Measurements from ENCODE around the gene STPG3. TPM values are rescaled to one million over a fixed set of nuclear protein-coding genes. Genes with fewer than 3 reads are reported as not detected.

STPG3 gene
- total and polyA plus RNA-seq, 2 of the 13 experiments (the other 11 are each of a cell fraction or from before 2014, with no cell fraction given): not detected

GRCh38 chr9:137240841-137241489, 10.1 kb upstream of the STPG3 start, which contains the start of gene TUBB4B (continued):
- TF ChIP-seq KLF9 (CRISPR knock-in tag; IDR thresholded peaks at IDR 0.05; ENCODE audit: low read depth) (no peak), TEAD3 (CRISPR knock-in tag; optimal IDR thresholded peaks at IDR 0.05; ENCODE audit: borderline replicate concordance) (peak; percentile 71), ZNF329 (CRISPR knock-in tag; IDR thresholded peaks at IDR 0.05; ENCODE audit: low read depth) (peak; percentile 73; the same call in 1 of the 2 replicates), ZNF703 (CRISPR knock-in tag; IDR thresholded peaks at IDR 0.05; ENCODE audit: borderline replicate concordance) (no peak), TP53 (CRISPR knock-in tag; conservative IDR thresholded peaks at IDR 0.05) (0 out of 2 replicates have a peak, but pooled peaks have one; percentile 39), ZNF619 (CRISPR knock-in tag; IDR thresholded peaks at IDR 0.05) (no peak), U2AF1 (optimal IDR thresholded peaks at IDR 0.05; ENCODE audit: low read depth, low read length) (peak; percentile 59), ERF (CRISPR knock-in tag; IDR thresholded peaks at IDR 0.05) (peak; percentile 39; the same call in 1 of the 2 replicates), HNF4G (IDR thresholded peaks at IDR 0.05; ENCODE audit: borderline replicate concordance, low read depth, low read length) (peak; percentile 7; the same call in 1 of the 2 replicates), HNF4G (CRISPR knock-in tag; IDR thresholded peaks at IDR 0.05; ENCODE audit: borderline replicate concordance, low read depth) (no peak), SNAI1 (CRISPR knock-in tag; IDR thresholded peaks at IDR 0.05; ENCODE audit: borderline replicate concordance) (peak; percentile 11; the same call in 1 of the 2 replicates), ZNF207 (IDR thresholded peaks at IDR 0.05; ENCODE audit: borderline replicate concordance) (no peak), MED13 (CRISPR knock-in tag; IDR thresholded peaks at IDR 0.05) (peak; percentile 79; the same call in 1 of the 2 replicates), AHR (CRISPR knock-in tag; IDR thresholded peaks at IDR 0.05) (peak; percentile 95; the same call in 1 of the 2 replicates), ZC3H4 (CRISPR knock-in tag; IDR thresholded peaks at IDR 0.05; ENCODE audit: borderline replicate concordance) (peak; percentile 65; the same call in 1 of the 2 replicates), DPF2 (CRISPR knock-in tag; IDR thresholded peaks at IDR 0.05; ENCODE audit: borderline replicate concordance, low read depth) (no peak), KLF6 (CRISPR knock-in tag; IDR thresholded peaks at IDR 0.05) (peak; percentile 70; the same call in 1 of the 2 replicates)
- TF ChIP-seq, protein P1, sequence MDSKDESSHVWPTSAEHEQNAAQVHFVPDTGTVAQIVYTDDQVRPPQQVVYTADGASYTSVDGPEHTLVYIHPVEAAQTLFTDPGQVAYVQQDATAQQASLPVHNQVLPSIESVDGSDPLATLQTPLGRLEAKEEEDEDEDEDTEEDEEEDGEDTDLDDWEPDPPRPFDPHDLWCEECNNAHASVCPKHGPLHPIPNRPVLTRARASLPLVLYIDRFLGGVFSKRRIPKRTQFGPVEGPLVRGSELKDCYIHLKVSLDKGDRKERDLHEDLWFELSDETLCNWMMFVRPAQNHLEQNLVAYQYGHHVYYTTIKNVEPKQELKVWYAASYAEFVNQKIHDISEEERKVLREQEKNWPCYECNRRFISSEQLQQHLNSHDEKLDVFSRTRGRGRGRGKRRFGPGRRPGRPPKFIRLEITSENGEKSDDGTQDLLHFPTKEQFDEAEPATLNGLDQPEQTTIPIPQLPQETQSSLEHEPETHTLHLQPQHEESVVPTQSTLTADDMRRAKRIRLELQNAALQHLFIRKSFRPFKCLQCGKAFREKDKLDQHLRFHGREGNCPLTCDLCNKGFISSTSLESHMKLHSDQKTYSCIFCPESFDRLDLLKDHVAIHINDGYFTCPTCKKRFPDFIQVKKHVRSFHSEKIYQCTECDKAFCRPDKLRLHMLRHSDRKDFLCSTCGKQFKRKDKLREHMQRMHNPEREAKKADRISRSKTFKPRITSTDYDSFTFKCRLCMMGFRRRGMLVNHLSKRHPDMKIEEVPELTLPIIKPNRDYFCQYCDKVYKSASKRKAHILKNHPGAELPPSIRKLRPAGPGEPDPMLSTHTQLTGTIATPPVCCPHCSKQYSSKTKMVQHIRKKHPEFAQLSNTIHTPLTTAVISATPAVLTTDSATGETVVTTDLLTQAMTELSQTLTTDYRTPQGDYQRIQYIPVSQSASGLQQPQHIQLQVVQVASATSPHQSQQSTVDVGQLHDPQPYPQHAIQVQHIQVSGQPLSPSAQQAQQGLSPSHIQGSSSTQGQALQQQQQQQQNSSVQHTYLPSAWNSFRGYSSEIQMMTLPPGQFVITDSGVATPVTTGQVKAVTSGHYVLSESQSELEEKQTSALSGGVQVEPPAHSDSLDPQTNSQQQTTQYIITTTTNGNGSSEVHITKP (CRISPR knock-in tag; IDR thresholded peaks at IDR 0.05; ENCODE audit: low read depth): no peak
- TF ChIP-seq, protein P2, sequence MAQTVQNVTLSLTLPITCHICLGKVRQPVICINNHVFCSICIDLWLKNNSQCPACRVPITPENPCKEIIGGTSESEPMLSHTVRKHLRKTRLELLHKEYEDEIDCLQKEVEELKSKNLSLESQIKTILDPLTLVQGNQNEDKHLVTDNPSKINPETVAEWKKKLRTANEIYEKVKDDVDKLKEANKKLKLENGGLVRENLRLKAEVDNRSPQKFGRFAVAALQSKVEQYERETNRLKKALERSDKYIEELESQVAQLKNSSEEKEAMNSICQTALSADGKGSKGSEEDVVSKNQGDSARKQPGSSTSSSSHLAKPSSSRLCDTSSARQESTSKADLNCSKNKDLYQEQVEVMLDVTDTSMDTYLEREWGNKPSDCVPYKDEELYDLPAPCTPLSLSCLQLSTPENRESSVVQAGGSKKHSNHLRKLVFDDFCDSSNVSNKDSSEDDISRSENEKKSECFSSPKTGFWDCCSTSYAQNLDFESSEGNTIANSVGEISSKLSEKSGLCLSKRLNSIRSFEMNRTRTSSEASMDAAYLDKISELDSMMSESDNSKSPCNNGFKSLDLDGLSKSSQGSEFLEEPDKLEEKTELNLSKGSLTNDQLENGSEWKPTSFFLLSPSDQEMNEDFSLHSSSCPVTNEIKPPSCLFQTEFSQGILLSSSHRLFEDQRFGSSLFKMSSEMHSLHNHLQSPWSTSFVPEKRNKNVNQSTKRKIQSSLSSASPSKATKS (CRISPR knock-in tag; IDR thresholded peaks at IDR 0.05): no peak
- TF ChIP-seq, protein P3, sequence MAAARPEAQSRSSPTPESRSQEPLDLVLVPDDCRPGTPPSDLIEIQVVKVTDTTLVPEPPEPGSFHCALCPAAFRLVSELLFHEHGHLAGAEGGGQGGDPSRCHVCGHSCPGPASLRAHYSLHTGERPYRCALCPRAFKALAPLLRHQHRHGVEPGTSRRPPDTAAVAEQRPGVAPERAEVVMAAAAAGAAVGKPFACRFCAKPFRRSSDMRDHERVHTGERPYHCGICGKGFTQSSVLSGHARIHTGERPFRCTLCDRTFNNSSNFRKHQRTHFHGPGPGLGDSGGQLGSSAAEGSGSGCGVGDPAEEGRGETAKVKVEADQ (CRISPR knock-in tag; IDR thresholded peaks at IDR 0.05; ENCODE audit: borderline replicate concordance): no peak; the same call in 1 of the 2 replicates
- TF ChIP-seq, protein P4, sequence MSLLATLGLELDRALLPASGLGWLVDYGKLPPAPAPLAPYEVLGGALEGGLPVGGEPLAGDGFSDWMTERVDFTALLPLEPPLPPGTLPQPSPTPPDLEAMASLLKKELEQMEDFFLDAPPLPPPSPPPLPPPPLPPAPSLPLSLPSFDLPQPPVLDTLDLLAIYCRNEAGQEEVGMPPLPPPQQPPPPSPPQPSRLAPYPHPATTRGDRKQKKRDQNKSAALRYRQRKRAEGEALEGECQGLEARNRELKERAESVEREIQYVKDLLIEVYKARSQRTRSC (CRISPR knock-in tag; IDR thresholded peaks at IDR 0.05; ENCODE audit: low read depth): no peak

All from HepG2 (cell line).